DMS53 treated with DMSO at 0.1 percent for 48 hours (cell line): ENCODE data around the gene EPS8.

Source experiments
- DNase-seq: peaks from one replicate; lab custom pipeline; 2025; ENCODE audit not compliant: unreplicated experiment; lab: John Stamatoyannopoulos, UW

The EPS8 gene

GRCh38 chr12:15613981-15614380 lies 175.2 kb downstream of the EPS8 start:
- no peak for DNase-seq

- DNase-seq, result no peak
These were observed 180.2 kb downstream of the EPS8 start for GRCh38 chr12:15608941-15609340.

GRCh38 chr12:15608406-15608805 lies 180.8 kb downstream of the EPS8 start:
- no peak for DNase-seq

- DNase-seq, result no peak
These were observed 183.2 kb downstream of the EPS8 start for GRCh38 chr12:15605881-15606590.

GRCh38 chr12:15603474-15604085 lies 185.6 kb downstream of the EPS8 start:
- peak; percentile 37 for DNase-seq

GRCh38 chr12:15602051-15602672 lies 187.0 kb downstream of the EPS8 start:
- no peak for DNase-seq

GRCh38 chr12:15601210-15601800 lies 187.9 kb downstream of the EPS8 start:
- DNase-seq, result peak; percentile 37

GRCh38 chr12:15600223-15600935 lies 188.8 kb downstream of the EPS8 start:
- no peak for DNase-seq

GRCh38 chr12:15599266-15600037 lies 189.7 kb downstream of the EPS8 start:
- DNase-seq, result peak; percentile 21

GRCh38 chr12:15597125-15597830 lies 191.9 kb downstream of the EPS8 start:
- peak; percentile 98 for DNase-seq

GRCh38 chr12:15596174-15596573 lies 193.0 kb downstream of the EPS8 start:
- no peak for DNase-seq

GRCh38 chr12:15592934-15593333 lies 196.3 kb downstream of the EPS8 start:
- DNase-seq, result no peak

GRCh38 chr12:15591811-15592210 lies 197.4 kb downstream of the EPS8 start:
- no peak for DNase-seq

GRCh38 chr12:15590180-15590826 lies 198.9 kb downstream of the EPS8 start:
- peak; percentile 97 for DNase-seq

GRCh38 chr12:15589328-15590032 lies 199.7 kb downstream of the EPS8 start:
- no peak for DNase-seq

GRCh38 chr12:15584366-15585041 lies 204.7 kb downstream of the EPS8 start:
- DNase-seq, result peak; percentile 69

- DNase-seq, result no peak
These were observed 205.4 kb downstream of the EPS8 start for GRCh38 chr12:15583804-15584203.

GRCh38 chr12:15581006-15581405 lies 208.2 kb downstream of the EPS8 start:
- no peak for DNase-seq
